Esophagus muscularis mucosa (tissue), 3 donors: Measurements from ENCODE around the gene RAD18.

Experiments used
- POLR2A ChIP-seq: fragments of 450-650 bp; IDR thresholded peaks from one replicate; pipeline ENCODE4 v1.6.1; 2017; ENCODE audit warnings: antibody characterized with exemption, moderate library complexity, mild to moderate bottlenecking, low read depth
- TF ChIP-seq, protein P1 (sequence below), 3 experiments: fragments of 200-600 bp in 2 of 3; fragments of 450-650 bp in 1 of 3; sonication (generic) in 2 of 3; IDR thresholded peaks; one replicate each; pipeline ENCODE4 v1.5.1; 2017 to 2019; ENCODE audit warnings: antibody characterized with exemption in 3 of 3, mild to moderate bottlenecking in 2 of 3, moderate library complexity in 1 of 3

DNA sequence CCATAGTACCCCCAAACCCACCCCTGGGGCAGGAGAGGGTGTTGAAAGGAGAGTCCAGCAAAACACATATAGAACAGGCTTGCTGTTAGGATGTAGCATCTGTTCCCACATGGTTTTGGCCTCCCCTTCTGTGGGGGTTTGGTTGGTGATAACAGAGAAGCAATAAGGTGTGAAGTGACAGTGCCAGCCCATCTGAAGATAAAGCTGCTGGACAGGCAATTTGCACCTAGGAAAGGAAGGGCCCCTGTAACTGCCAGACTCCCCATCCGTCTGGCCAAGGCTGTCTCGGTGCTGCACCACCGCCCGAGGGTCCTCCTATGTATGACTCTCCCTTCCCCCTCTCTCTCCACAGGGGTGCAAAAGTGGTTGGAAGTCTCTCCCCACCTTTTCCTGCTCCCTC lies 99.4 kb downstream of the RAD18 start:
- TF ChIP-seq, protein P1, sequence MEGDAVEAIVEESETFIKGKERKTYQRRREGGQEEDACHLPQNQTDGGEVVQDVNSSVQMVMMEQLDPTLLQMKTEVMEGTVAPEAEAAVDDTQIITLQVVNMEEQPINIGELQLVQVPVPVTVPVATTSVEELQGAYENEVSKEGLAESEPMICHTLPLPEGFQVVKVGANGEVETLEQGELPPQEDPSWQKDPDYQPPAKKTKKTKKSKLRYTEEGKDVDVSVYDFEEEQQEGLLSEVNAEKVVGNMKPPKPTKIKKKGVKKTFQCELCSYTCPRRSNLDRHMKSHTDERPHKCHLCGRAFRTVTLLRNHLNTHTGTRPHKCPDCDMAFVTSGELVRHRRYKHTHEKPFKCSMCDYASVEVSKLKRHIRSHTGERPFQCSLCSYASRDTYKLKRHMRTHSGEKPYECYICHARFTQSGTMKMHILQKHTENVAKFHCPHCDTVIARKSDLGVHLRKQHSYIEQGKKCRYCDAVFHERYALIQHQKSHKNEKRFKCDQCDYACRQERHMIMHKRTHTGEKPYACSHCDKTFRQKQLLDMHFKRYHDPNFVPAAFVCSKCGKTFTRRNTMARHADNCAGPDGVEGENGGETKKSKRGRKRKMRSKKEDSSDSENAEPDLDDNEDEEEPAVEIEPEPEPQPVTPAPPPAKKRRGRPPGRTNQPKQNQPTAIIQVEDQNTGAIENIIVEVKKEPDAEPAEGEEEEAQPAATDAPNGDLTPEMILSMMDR (IDR thresholded peaks at IDR 0.05) = no peak
- TF ChIP-seq POLR2A = no peak
